SU-DHL-6 (cell line): ENCODE measurements around the gene ACAD11.
"Not testable (repeated sequence)": the region's sequence is repeated elsewhere in the genome, so short reads cannot be mapped to it uniquely, and the experiment has no call there.

Experiments used
- H2AFZ ChIP-seq: fragments of 200-600 bp; sonication (generic); 2 replicates; pipeline ENCODE4 v1.6.1; 2014; ENCODE audit warnings: low read depth, mild to moderate bottlenecking, moderate library complexity, mixed read lengths, antibody characterized with exemption, low read length; ENCODE audit not compliant: severe bottlenecking
- H3F3A ChIP-seq: fragments of 200-600 bp; shearing (Covaris generic); 2 replicates; pipeline ENCODE4 v1.6.0; 2016; ENCODE audit warnings: antibody characterized with exemption, mild to moderate bottlenecking; ENCODE audit not compliant: insufficient read depth
- H3K27ac ChIP-seq: fragments of 200-600 bp; sonication (generic); 2 replicates; pipeline ENCODE4 v1.5.1; 2016; ENCODE audit warnings: low read depth, mild to moderate bottlenecking, low read length, moderate library complexity, mixed read lengths
- H3K27me3 ChIP-seq: fragments of 200-600 bp; sonication (generic), shearing (Covaris generic); 2 replicates; pipeline ENCODE4 v1.6.0; 2014; ENCODE audit warnings: mild to moderate bottlenecking, low read length
- H3K36me3 ChIP-seq: fragments of 200-600 bp; sonication (generic); 2 replicates; pipeline ENCODE4 v1.6.1; 2014; ENCODE audit warnings: mild to moderate bottlenecking, low read length, mixed read lengths
- H3K4me2 ChIP-seq: fragments of 300-600, 200-600 bp; shearing (Covaris generic), sonication (generic); 2 replicates; pipeline ENCODE4 v1.6.0; 2014; ENCODE audit warnings: low read length, low read depth, mild to moderate bottlenecking; ENCODE audit not compliant: poor library complexity, severe bottlenecking
- H3K4me3 ChIP-seq: fragments of 200-600 bp; sonication (generic); 2 replicates; pipeline ENCODE4 v1.5.1; 2014; ENCODE audit warnings: antibody characterized with exemption, low read length, mild to moderate bottlenecking, mixed read lengths; ENCODE audit not compliant: insufficient read depth, poor library complexity, severe bottlenecking
- H3K79me2 ChIP-seq: fragments of 200-600 bp; sonication (generic); 2 replicates; pipeline ENCODE4 v1.6.1; 2014; ENCODE audit warnings: mild to moderate bottlenecking, low read length, moderate library complexity; ENCODE audit not compliant: insufficient read depth
- H3K9ac ChIP-seq: fragments of 200-600 bp; sonication (generic); 2 replicates; pipeline ENCODE4 v1.7.0; 2014; ENCODE audit warnings: mild to moderate bottlenecking, low read length
- H3K9me2 ChIP-seq: fragments of 200-600 bp; sonication (generic); replicated peaks from 2 replicates; pipeline ENCODE4 v1.6.1; 2014; ENCODE audit warnings: low read length; ENCODE audit not compliant: insufficient read depth
- H3K9me3 ChIP-seq: fragments of 200-600 bp; sonication (generic); 2 replicates; pipeline ENCODE4 v1.6.1; 2014; ENCODE audit warnings: low read length, mixed read lengths; ENCODE audit not compliant: insufficient read depth
- H4K20me1 ChIP-seq: fragments of 200-600 bp; sonication (generic); 2 replicates; pipeline ENCODE4 v1.6.1; 2014; ENCODE audit warnings: low read depth, mild to moderate bottlenecking, antibody characterized with exemption, low read length, moderate library complexity, mixed read lengths
- CTCF ChIP-seq: fragments of 200-600 bp; sonication (generic); IDR thresholded peaks from one replicate; pipeline ENCODE4 v1.5.1; 2017; ENCODE audit warnings: antibody characterized with exemption, mild to moderate bottlenecking, low read length, moderate library complexity; ENCODE audit not compliant: insufficient read depth, poor library complexity, severe bottlenecking
- EZH2phosphoT487 ChIP-seq: fragments of 200-600 bp; sonication (generic), shearing (Covaris generic); conservative IDR thresholded peaks from 2 replicates; pipeline ENCODE4 v1.6.1; 2018; ENCODE audit warnings: mild to moderate bottlenecking, antibody characterized with exemption, low read length, moderate library complexity, mixed read lengths

Gene ACAD11

GRCh38 chr3:132615881-132616280, 43.7 kb downstream of the ACAD11 start:
- H3K27me3 ChIP-seq: no peaks in the 10 kb centered on the region
- H4K20me1 ChIP-seq: no peaks in the 10 kb centered on the region
- no peaks in the 10 kb centered on the region for H3K9me2 ChIP-seq
- TF ChIP-seq EZH2phosphoT487: no peak
- no peak for TF ChIP-seq CTCF
- H3K4me3 ChIP-seq: no peak overlapping the region
- no peak overlapping the region for H3K4me2 ChIP-seq
- no peak overlapping the region for H3K9ac ChIP-seq
- no peaks in the 10 kb centered on the region for H3K79me2 ChIP-seq
- no peaks in the 10 kb centered on the region for H3F3A ChIP-seq
- H3K36me3 ChIP-seq: no peaks in the 10 kb centered on the region; the same call in 1 of the 2 replicates
- no peak overlapping the region for H2AFZ ChIP-seq
- H3K27ac ChIP-seq: no peak overlapping the region
- no peaks in the 10 kb centered on the region for H3K9me3 ChIP-seq

DNA sequence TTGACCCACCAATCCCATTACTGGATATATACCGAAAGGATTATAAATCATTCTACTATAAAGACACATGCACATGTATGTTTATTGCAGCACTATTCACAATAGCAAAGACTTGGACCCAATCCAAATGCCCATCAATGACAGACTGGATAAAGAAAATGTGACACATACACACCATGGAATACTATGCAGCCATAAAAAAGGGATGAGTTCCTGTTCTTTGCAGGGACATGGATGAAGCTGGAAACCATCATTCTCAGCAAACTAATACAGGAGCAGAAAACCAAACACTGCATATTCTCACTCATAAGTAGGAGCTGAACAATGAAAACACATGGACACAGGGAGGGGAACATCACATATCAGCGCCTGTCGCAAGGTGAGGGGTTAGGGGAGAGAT, 44.3 kb downstream of the ACAD11 start:
- H3K79me2 ChIP-seq, H4K20me1 ChIP-seq, H3K4me2 ChIP-seq, H3K9me2 ChIP-seq, H3K4me3 ChIP-seq, H2AFZ ChIP-seq, H3K27me3 ChIP-seq, H3K36me3 ChIP-seq, H3K27ac ChIP-seq, H3K9ac ChIP-seq, H3F3A ChIP-seq, H3K9me3 ChIP-seq: not testable (repeated sequence)

DNA sequence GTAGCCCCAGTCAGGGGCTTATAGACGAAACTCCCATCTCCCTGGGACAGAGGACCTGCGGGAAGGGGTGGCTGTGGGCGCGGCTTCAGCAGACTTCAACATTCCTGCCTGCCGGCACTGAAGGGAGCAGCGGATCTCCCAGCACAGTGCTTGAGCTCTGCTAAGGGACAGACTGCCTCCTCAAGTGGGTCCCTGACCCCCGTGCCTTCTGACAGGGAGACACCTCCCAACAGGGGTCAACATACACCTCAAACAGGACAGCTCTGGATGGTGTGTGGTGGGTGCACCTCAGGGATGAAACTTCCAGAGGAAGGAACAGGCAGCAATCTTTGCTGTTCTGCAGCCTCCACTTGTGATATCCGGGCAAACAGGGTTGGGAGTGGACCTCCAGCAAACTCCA, 53.0 kb downstream of the ACAD11 start:
- H2AFZ ChIP-seq, H3K79me2 ChIP-seq, H4K20me1 ChIP-seq, H3K4me3 ChIP-seq, H3K36me3 ChIP-seq, H3K4me2 ChIP-seq, H3K27ac ChIP-seq, H3K9me2 ChIP-seq, H3K9me3 ChIP-seq, H3K27me3 ChIP-seq, H3K9ac ChIP-seq, H3F3A ChIP-seq: not testable (repeated sequence)

DNA sequence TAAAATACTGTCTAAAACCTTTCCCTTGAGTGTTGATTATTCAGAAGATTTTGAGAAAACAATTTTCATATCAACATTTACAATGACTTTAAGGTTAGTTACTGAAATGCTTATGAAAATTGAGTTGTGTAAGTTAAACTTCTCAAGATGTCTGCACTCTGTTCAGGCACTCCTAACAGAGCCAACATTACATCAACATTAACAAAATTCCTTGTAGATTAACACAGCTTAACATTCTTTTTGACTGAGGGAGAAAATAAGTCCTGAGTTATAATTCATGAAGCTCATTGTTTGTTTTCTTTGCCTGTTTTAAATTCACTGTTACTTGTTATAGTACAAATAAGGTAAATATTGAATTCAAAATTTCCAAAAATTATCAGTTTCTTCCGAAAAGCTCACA, 53.5 kb downstream of the ACAD11 start:
- Histone ChIP-seq H3F3A (no peaks in the 10 kb centered on the region), H2AFZ (no peak overlapping the region), H3K79me2 (no peaks in the 10 kb centered on the region), H3K9me3 (no peaks in the 10 kb centered on the region), H3K9me2 (no peaks in the 10 kb centered on the region), H3K4me3 (no peak overlapping the region), H3K4me2 (no peak overlapping the region), H3K36me3 (no peaks in the 10 kb centered on the region), H4K20me1 (no peaks in the 10 kb centered on the region), H3K27ac (no peak overlapping the region), H3K9ac (no peak overlapping the region), H3K27me3 (no peaks in the 10 kb centered on the region)
- TF ChIP-seq CTCF: no peak
- TF ChIP-seq EZH2phosphoT487: no peak
